NCI-H1092 (cell line): ENCODE data around the gene GFRA1.

Experiments
- DNase-seq: peaks from one replicate; lab custom pipeline; 2025; lab: John Stamatoyannopoulos, UW

The GFRA1 gene

GRCh38 chr10:116026725-116027124 lies 246.3 kb downstream of the GFRA1 start:
- no peak for DNase-seq

- DNase-seq = no peak
Measured at GRCh38 chr10:116026315-116026714, 246.7 kb downstream of the GFRA1 start.

- no peak for DNase-seq
Measured at GRCh38 chr10:116024271-116024878, 248.6 kb downstream of the GFRA1 start.

GRCh38 chr10:116017405-116017804 lies 255.6 kb downstream of the GFRA1 start:
- DNase-seq = no peak

- DNase-seq = no peak
Measured at GRCh38 chr10:116015583-116016333, 257.2 kb downstream of the GFRA1 start.

GRCh38 chr10:116014871-116015582 lies 258.0 kb downstream of the GFRA1 start:
- DNase-seq = no peak

- DNase-seq = no peak
Measured at GRCh38 chr10:116014326-116014725, 258.7 kb downstream of the GFRA1 start.

GRCh38 chr10:116011929-116012328 lies 261.1 kb downstream of the GFRA1 start:
- no peak for DNase-seq

- no peak for DNase-seq
Measured at GRCh38 chr10:116007256-116007891, 265.6 kb downstream of the GFRA1 start.
